ENCODE results near the gene FYN. TPM values are rescaled to one million over a fixed set of nuclear protein-coding genes. Genes with fewer than 3 reads are reported as not detected.

Gene FYN
- total RNA-seq, 1 donor from 2014 or later: 130 TPM

- H3K36me3 ChIP-seq: no peaks in the 10 kb centered on the region
- intact Hi-C loops (cut with DNase I): no loop called here
- peak overlapping the region; percentile 6 to 20 for H3K4me3 ChIP-seq
- H3K4me1 ChIP-seq: peaks cover 40% of the 10 kb centered on the region
- H3K9me3 ChIP-seq: no peaks in the 10 kb centered on the region
- H3K27ac ChIP-seq: peak overlapping the region; percentile 86
- DNase-seq (ENCODE audit: extremely low spot score in 2 of 2): peak in 1 of 2 donors; percentile 88
- TF ChIP-seq POLR2AphosphoS5 (IDR thresholded peaks at IDR 0.05; ENCODE audit: insufficient read depth in 1 of 2, low read depth in 1 of 2) (peak; percentile 27 to 30), CTCF (IDR thresholded peaks at IDR 0.05) (no peak), POLR2A (IDR thresholded peaks at IDR 0.05) (no peak)
- H3K27me3 ChIP-seq: no peaks in the 10 kb centered on the region
These were observed 247.5 kb downstream of the FYN start for GRCh38 chr6:111625461-111626391.

GRCh38 chr6:111625099-111625416 lies 248.2 kb downstream of the FYN start:
- Histone ChIP-seq H3K27me3 (no peaks in the 10 kb centered on the region), H3K27ac (peak overlapping the region; percentile 86), H3K4me3 (no peak overlapping the region), H3K36me3 (no peaks in the 10 kb centered on the region), H3K4me1 (peaks cover 40% of the 10 kb centered on the region), H3K9me3 (no peaks in the 10 kb centered on the region)
- TF ChIP-seq POLR2AphosphoS5 (IDR thresholded peaks at IDR 0.05; ENCODE audit: insufficient read depth in 1 of 2, low read depth in 1 of 2) (no peak), POLR2A (IDR thresholded peaks at IDR 0.05) (no peak), CTCF (IDR thresholded peaks at IDR 0.05) (no peak)
- intact Hi-C loops (cut with DNase I): no loop called here
- DNase-seq (ENCODE audit: extremely low spot score in 2 of 2): peak in 1 of 2 donors; percentile 76

DNA sequence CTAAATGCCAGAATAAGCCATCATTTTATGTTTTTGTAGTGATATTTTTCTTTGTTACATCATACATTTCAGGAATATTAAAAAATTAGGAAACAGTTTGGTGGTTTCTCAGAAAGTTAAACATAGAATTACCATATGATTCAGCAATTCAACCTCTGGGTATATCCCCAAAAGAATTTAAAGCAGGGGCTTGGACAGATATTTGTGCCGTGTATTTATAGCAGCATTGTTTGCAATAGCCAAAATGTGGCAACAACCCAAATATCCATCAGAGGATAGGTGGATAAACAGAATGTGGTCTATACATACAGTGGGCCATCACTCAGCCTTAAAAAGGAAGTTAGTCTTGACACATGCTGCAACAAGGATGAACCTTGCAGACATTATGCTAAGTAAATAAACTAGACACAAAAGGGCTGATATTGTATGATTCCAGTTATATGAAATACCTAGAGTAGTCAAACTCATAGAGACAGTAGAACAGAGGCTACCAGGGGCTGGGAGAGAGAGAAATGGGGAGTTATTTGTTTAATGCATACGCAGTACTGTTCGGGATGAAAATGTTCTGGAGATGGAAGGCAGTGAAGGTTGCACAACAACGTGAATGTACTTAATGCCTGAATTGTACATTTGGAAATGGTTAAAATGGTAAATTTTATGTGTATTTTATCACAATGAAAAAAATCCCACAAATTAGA lies 248.7 kb downstream of the FYN start:
- TF ChIP-seq POLR2AphosphoS5 (IDR thresholded peaks at IDR 0.05; ENCODE audit: insufficient read depth in 1 of 2, low read depth in 1 of 2) (no peak), POLR2A (IDR thresholded peaks at IDR 0.05) (no peak), CTCF (IDR thresholded peaks at IDR 0.05) (no peak)
- H3K27ac ChIP-seq: peak overlapping the region; percentile 86

GRCh38 chr6:111623046-111623718 lies 250.1 kb downstream of the FYN start:
- intact Hi-C loops (cut with DNase I): no loop called here
- Histone ChIP-seq H3K9me3 (no peaks in the 10 kb centered on the region), H3K4me3 (no peak overlapping the region), H3K27ac (no peak overlapping the region), H3K36me3 (no peaks in the 10 kb centered on the region), H3K4me1 (peaks cover 40% of the 10 kb centered on the region), H3K27me3 (no peaks in the 10 kb centered on the region)
- TF ChIP-seq CTCF (IDR thresholded peaks at IDR 0.05): no peak
- no peak for TF ChIP-seq POLR2A (IDR thresholded peaks at IDR 0.05)
- no peak for TF ChIP-seq POLR2AphosphoS5 (IDR thresholded peaks at IDR 0.05; ENCODE audit: insufficient read depth in 1 of 2, low read depth in 1 of 2)
- peak in 1 of 2 donors; percentile 86 for DNase-seq (ENCODE audit: extremely low spot score in 2 of 2)

More for the DNA sequence above, 248.7 kb downstream of the FYN start:
- Histone ChIP-seq H3K27me3 (no peaks in the 10 kb centered on the region), H3K9me3 (no peaks in the 10 kb centered on the region), H3K4me3 (no peak overlapping the region), H3K36me3 (no peaks in the 10 kb centered on the region), H3K4me1 (peaks cover 40% of the 10 kb centered on the region)
- intact Hi-C loops (cut with DNase I): no loop called here
- DNase-seq (ENCODE audit: extremely low spot score in 2 of 2): no peak

Data from vagina (tissue), 2 donors.